Measurements from ENCODE around the gene SMIM10L1.

The SMIM10L1 gene

GRCh38 chr12:11144297-11144696 is 26.7 kb upstream of the SMIM10L1 start:
- peaks cover 0 to 29% (median 4%) of the 10 kb centered on the region in 11 experiments; a peak in 6 of 22 replicates for H4K20me1 ChIP-seq
- H3K4me2 ChIP-seq = no peak overlapping the region
- H3K9ac ChIP-seq = no peak overlapping the region
- no peaks in the 10 kb centered on the region for H3K27me3 ChIP-seq
- H3K4me3 ChIP-seq = no peak overlapping the region
- H3K9me3 ChIP-seq (replicated peaks in 1 of 11) = peaks cover 18 to 52% (median 38%) of the 10 kb centered on the region in 11 experiments
- no peaks in the 10 kb centered on the region for H3K4me1 ChIP-seq
- H3K27ac ChIP-seq = no peak overlapping the region
- peaks cover 24 to 47% (median 39%) of the 10 kb centered on the region in 11 experiments; a peak in 20 of 22 replicates for H3K36me3 ChIP-seq
- TF ChIP-seq Cebpa-rat (IDR thresholded peaks at IDR 0.05) = no peak

DNA sequence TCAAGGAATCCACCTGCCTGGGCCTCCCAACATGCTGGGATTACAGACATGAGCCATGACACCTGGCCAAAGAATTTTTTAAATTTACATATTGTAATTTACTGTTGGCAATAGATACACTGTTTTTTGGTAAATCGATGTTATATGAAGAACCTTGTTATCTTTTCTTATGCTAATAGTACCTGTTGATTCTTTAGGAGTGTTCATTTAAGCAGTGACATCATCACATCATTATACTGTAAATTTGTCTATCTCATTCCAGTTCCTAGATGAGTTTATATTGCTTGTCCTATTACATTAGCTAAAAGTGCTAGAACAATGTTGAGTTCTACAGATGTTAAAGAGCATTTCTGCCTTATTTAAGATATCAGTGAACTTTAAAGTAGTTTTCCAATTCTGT is 23.6 kb upstream of the SMIM10L1 start:
- H3K36me3 ChIP-seq = peaks cover 26 to 39% (median 30%) of the 10 kb centered on the region in 11 experiments
- no peaks in the 10 kb centered on the region for H3K27me3 ChIP-seq
- no peaks in the 10 kb centered on the region for H3K4me1 ChIP-seq
- TF ChIP-seq Cebpa-rat (IDR thresholded peaks at IDR 0.05) = no peak
- H3K9me3 ChIP-seq (replicated peaks in 1 of 11) = peaks cover 26 to 48% (median 41%) of the 10 kb centered on the region in 11 experiments
- peaks cover 0 to 19% (median 3%) of the 10 kb centered on the region in 11 experiments; a peak in 5 of 22 replicates for H4K20me1 ChIP-seq
- H3K9ac ChIP-seq = no peak overlapping the region
- no peak overlapping the region for H3K4me2 ChIP-seq
- H3K4me3 ChIP-seq = no peak overlapping the region
- H3K27ac ChIP-seq = no peak overlapping the region

DNA sequence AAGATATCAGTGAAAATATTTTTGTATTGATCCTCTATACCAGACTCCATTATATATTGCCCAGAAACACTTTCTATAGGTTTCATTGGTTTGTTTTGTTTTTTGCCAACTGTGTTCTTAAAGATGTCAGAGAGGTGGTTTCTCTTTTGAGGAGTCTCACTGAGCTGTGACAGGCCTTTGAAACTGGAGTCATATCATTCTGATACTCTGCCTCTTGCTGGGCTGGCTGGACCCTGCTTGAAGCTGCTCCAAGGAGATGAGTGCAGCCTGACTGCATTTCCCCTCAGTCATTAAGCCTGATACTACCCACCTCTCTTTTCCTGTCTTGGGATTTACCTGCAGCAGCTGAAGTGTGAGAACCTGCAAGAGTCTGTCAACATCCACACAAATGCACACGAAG is 20.2 kb upstream of the SMIM10L1 start:
- H3K4me2 ChIP-seq = no peak overlapping the region
- no peak for TF ChIP-seq Cebpa-rat (IDR thresholded peaks at IDR 0.05)
- H3K9ac ChIP-seq = no peak overlapping the region

DNA sequence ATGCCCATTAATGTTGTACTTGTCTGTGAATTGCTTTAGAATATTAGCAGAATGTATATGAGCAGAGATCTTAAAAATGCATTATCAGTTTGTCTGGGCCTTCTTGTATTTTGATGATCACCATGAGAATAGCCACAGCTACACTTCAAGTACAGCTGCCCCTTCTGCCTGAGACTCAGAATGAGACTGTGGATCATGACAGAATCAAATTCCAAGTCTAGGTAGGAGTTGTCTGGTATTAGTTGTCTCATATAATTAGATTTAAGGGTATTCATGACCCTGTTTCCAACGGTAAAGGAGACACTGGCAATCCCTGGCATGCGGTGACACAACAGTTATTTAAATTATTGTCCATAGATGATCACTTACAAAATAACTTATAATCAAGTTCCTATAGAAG is 18.3 kb upstream of the SMIM10L1 start:
- no peak overlapping the region for H3K27ac ChIP-seq
- no peaks in the 10 kb centered on the region for H3K27me3 ChIP-seq
- H3K4me2 ChIP-seq = no peak overlapping the region
- no peaks in the 10 kb centered on the region for H3K4me1 ChIP-seq
- TF ChIP-seq Cebpa-rat (IDR thresholded peaks at IDR 0.05) = no peak
- no peak overlapping the region for H3K9ac ChIP-seq
- peaks cover 37 to 52% (median 47%) of the 10 kb centered on the region in 11 experiments for H3K9me3 ChIP-seq (replicated peaks in 1 of 11)
- H3K36me3 ChIP-seq = peaks cover 28 to 62% (median 44%) of the 10 kb centered on the region in 11 experiments
- peaks cover 0 to 6% (median 0%) of the 10 kb centered on the region in 11 experiments; a peak in 5 of 22 replicates for H4K20me1 ChIP-seq
- H3K4me3 ChIP-seq = no peak overlapping the region

More for the DNA sequence above, 20.2 kb upstream of the SMIM10L1 start:
- Histone ChIP-seq H3K36me3 (peaks cover 20 to 44% (median 32%) of the 10 kb centered on the region in 11 experiments), H3K27me3 (no peaks in the 10 kb centered on the region), H3K4me1 (no peaks in the 10 kb centered on the region), H3K27ac (no peak overlapping the region), H4K20me1 (peaks cover 0 to 12% (median 0%) of the 10 kb centered on the region in 11 experiments; a peak in 7 of 22 replicates), H3K9me3 (replicated peaks in 1 of 11) (peaks cover 21 to 43% (median 34%) of the 10 kb centered on the region in 11 experiments), H3K4me3 (no peak overlapping the region)

GRCh38 chr12:11154400-11154925 is 16.5 kb upstream of the SMIM10L1 start:
- Histone ChIP-seq H3K27me3 (no peaks in the 10 kb centered on the region), H4K20me1 (peaks cover 0 to 14% (median 4%) of the 10 kb centered on the region in 11 experiments; a peak in 6 of 22 replicates), H3K36me3 (peaks cover 30 to 75% (median 56%) of the 10 kb centered on the region in 11 experiments), H3K4me2 (no peak overlapping the region), H3K4me1 (no peaks in the 10 kb centered on the region), H3K9ac (no peak overlapping the region), H3K27ac (no peak overlapping the region), H3K9me3 (replicated peaks in 1 of 11) (peaks cover 39 to 60% (median 52%) of the 10 kb centered on the region in 11 experiments), H3K4me3 (no peak overlapping the region)
- TF ChIP-seq Cebpa-rat (IDR thresholded peaks at IDR 0.05) = no peak

DNA sequence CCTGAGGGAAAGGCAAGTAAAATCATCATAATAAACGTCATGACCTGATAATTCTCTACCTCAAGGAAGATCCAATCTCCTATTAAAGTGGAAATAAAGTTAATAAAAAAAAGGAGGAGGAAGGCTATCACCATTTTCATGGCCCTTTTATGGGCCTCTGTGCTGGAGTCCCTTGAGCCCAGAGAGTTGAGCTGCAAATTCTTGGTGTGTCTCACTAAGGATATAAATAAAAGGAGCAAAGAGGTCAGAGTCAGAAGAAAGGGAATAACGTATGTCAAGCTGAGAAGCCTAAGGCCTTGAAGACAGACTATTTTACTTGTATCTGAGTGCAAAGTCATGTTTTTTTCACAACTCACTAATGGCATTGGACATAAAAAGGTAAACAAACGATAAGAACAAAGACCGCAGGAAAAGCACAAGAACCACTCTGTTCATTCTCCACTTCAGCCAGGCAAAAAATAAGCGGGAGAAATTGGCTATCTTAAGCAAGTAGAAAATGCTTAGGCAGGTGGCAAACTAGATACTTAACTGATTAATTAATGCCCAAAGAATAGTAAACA is 12.0 kb upstream of the SMIM10L1 start:
- no peak overlapping the region for H3K4me3 ChIP-seq
- H3K27ac ChIP-seq = no peak overlapping the region
- H3K9me3 ChIP-seq (replicated peaks in 1 of 11) = peaks cover 30 to 45% (median 40%) of the 10 kb centered on the region in 11 experiments
- H3K4me2 ChIP-seq = no peak overlapping the region
- no peaks in the 10 kb centered on the region for H3K27me3 ChIP-seq
- peaks cover 8 to 55% (median 35%) of the 10 kb centered on the region in 11 experiments; a peak in 17 of 22 replicates for H4K20me1 ChIP-seq
- H3K36me3 ChIP-seq = peaks cover 48 to 91% (median 69%) of the 10 kb centered on the region in 11 experiments
- no peak for TF ChIP-seq Cebpa-rat (IDR thresholded peaks at IDR 0.05)
- H3K4me1 ChIP-seq = no peaks in the 10 kb centered on the region
- no peak overlapping the region for H3K9ac ChIP-seq

- Histone ChIP-seq H3K9me3 (replicated peaks in 1 of 11) (peaks cover 3 to 13% (median 6%) of the 10 kb centered on the region in 11 experiments; a peak in 13 of 22 replicates), H3K27me3 (no peaks in the 10 kb centered on the region), H3K9ac (no peak overlapping the region), H3K27ac (no peak overlapping the region), H3K4me2 (no peak overlapping the region), H3K4me1 (0 out of 20 replicates have a peak, but pooled peaks cover 0 to 4% (median 0%) of the 10 kb centered on the region in 10 experiments), H4K20me1 (peaks cover 24 to 90% (median 68%) of the 10 kb centered on the region in 11 experiments; a peak in 20 of 22 replicates), H3K36me3 (peaks cover 55 to 93% (median 73%) of the 10 kb centered on the region in 11 experiments), H3K4me3 (no peak overlapping the region)
- no peak for TF ChIP-seq Cebpa-rat (IDR thresholded peaks at IDR 0.05)
These were observed 8.5 kb upstream of the SMIM10L1 start for GRCh38 chr12:11162502-11162901.

- H3K4me1 ChIP-seq = peaks cover 4 to 14% (median 8%) of the 10 kb centered on the region in 10 experiments; a peak in 19 of 20 replicates
- H3K9me3 ChIP-seq (replicated peaks in 1 of 11) = peaks cover 0 to 5% (median 3%) of the 10 kb centered on the region in 11 experiments; a peak in 4 of 22 replicates
- H3K27ac ChIP-seq = no peak overlapping the region
- no peaks in the 10 kb centered on the region for H3K27me3 ChIP-seq
- H4K20me1 ChIP-seq = peaks cover 32 to 95% (median 67%) of the 10 kb centered on the region in 11 experiments; a peak in 20 of 22 replicates
- no peak overlapping the region for H3K9ac ChIP-seq
- no peak overlapping the region for H3K4me3 ChIP-seq
- peaks cover 47 to 93% (median 75%) of the 10 kb centered on the region in 11 experiments for H3K36me3 ChIP-seq
- no peak for TF ChIP-seq Cebpa-rat (IDR thresholded peaks at IDR 0.05)
- H3K4me2 ChIP-seq = no peak overlapping the region
These were observed 6.6 kb upstream of the SMIM10L1 start for GRCh38 chr12:11164384-11164783.

DNA sequence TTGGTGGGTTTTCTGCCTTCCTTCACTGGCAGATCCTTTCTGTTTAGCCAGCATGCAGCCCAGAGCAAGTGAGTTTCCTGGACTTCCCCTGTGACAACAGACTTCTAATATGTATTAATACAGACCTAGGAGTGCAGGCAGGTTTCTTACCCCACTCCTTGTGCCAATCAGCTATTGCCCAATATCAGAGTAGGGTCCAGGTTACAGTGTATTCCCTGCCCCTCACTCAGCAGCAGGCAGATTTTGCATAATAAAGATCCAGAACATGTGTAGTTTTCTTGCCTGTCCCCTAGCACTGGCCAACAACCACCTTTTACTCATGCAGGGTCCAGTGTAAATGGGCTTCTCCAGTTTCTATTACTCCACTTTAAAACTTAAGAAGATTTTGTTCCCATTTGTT is 4.7 kb upstream of the SMIM10L1 start:
- Histone ChIP-seq H3K4me1 (peaks cover 18 to 28% (median 22%) of the 10 kb centered on the region in 10 experiments), H3K36me3 (peaks cover 36 to 84% (median 67%) of the 10 kb centered on the region in 11 experiments), H3K27ac (no peak overlapping the region), H3K4me2 (no peak overlapping the region), H3K9me3 (replicated peaks in 1 of 11) (peaks cover 0 to 4% (median 0%) of the 10 kb centered on the region in 11 experiments; a peak in 3 of 22 replicates), H4K20me1 (peaks cover 34 to 96% (median 71%) of the 10 kb centered on the region in 11 experiments; a peak in 20 of 22 replicates), H3K9ac (no peak overlapping the region), H3K27me3 (no peaks in the 10 kb centered on the region; a peak in 1 of 22 replicates), H3K4me3 (no peak overlapping the region)
- TF ChIP-seq Cebpa-rat (IDR thresholded peaks at IDR 0.05) = no peak

All from BLaER1 treated with 17β-estradiol and CSF1 and Interleukin-3, amounts not matched to agents 10 nM and 100 nM (cell line).